ENCODE results near the gene TMF1. TPM values are rescaled to one million over a fixed set of nuclear protein-coding genes. Genes with fewer than 3 reads are reported as not detected.

TMF1 gene
- total RNA-seq, 1 donor from 2014 or later, result 22.8 TPM

DNA sequence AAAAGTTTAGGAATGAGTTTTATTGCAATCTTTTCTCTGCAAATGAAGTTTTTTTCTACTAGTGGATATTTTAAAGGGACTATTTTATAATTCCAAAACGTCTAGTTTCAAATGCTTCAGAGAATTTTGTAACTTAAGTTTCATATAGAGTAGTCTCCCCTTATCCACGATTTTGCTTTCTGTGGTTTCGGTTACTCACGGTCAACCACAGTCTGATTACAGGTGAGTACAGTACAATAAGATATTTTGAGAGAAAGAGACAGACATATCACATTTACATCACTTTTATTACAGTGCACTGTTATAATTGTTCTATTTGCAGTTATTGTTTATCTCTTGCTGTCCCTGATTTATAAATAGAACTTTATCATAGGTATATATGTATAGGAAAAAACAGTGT lies 31.3 kb downstream of the TMF1 start:
- intact Hi-C loops (cut with DNase I), result no loop called here
- no peak for DNase-seq (ENCODE audit: low spot score)

DNA sequence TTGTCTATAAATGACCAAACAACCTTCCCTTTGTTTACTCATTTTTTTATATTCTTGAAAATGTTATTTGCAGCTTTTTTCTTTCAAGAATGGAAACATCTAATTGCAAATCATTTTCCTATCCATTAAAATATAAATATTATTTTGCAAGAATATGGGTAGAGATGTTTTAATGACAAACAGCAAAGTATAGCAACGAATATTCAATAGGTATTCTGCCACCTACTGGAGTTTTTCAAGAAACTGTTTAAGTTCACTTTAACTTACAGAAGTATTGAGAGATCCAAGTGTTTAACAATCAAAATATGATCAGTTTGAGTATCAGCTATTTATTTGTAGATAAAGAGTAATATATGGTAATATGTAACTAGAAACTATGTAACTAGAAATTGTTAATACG lies 31.7 kb downstream of the TMF1 start:
- no peak for DNase-seq (ENCODE audit: low spot score)
- intact Hi-C loops (cut with DNase I), result no loop called here

DNA sequence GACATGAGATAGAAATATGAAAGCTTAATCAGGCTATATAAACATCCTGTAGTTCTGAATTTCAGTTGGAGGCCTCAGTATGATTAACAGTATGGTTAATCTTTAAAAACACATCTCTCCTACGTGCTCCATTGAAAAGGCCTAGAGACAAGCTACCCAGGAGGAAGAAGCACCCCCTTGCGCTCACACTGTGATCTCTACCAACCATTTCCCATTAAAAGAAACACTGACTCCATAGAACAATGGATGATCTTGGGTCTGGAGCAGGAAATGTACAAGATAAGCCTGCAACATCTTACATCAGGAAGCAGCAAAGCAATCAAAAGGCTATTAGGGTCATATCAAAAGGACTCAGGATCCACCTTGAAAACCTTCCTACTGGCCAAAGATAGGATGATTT lies 35.2 kb downstream of the TMF1 start:
- no peak for DNase-seq (ENCODE audit: low spot score)
- intact Hi-C loops (cut with DNase I), result no loop called here

DNA sequence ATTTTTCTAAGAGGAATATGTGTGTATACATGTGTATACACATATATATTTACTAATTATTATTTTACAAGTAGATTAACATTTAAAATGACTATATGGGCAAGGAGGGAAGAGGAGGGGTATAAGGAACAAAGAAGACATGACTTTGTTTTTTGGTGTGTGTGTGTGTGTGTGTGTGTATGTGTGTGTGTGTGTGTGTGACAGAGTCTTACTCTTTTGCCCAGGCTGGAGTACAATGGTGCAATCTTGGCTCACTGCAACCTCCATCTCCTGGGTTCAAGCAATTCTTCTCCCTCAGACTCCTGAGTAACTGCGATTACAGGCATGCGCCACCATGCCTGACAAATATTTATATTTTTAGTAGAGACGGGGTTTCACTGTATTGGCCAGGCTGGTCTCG lies 36.0 kb downstream of the TMF1 start:
- DNase-seq (ENCODE audit: low spot score), result no peak
- intact Hi-C loops (cut with DNase I), result no loop called here

DNA sequence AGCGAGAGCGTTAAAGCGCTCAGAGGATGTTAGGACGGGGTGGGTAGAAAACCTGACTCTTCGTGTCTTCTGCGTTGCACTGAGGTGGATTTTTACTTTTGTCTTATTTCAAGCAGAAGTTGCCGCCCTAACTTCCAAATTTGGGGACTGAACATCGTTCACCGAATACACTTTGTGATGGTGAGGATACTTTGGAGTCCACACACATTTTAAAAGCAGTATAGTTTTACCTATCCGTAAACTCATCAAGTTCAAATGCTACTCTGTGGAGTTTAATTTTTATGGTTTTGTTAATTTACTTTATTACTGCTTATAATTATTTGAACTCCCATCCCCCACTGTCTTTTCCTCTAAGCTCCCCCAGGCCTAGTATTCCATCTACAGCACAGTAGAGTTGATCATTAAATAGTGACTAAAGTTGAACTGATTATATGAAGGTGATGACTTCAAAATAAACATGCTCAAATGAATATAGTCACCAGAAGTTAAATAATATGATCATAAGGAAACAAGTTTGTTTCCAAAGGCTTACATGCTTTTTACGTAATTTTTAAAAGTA lies 38.0 kb downstream of the TMF1 start:
- no peak for DNase-seq (ENCODE audit: low spot score)
- intact Hi-C loops (cut with DNase I), result loop anchor here (5.0 kb wide), 2 partner anchors 38 to 68 kb away; partner anchors contain the start of genes ARL6IP5, TMF1 and UBA3

DNA sequence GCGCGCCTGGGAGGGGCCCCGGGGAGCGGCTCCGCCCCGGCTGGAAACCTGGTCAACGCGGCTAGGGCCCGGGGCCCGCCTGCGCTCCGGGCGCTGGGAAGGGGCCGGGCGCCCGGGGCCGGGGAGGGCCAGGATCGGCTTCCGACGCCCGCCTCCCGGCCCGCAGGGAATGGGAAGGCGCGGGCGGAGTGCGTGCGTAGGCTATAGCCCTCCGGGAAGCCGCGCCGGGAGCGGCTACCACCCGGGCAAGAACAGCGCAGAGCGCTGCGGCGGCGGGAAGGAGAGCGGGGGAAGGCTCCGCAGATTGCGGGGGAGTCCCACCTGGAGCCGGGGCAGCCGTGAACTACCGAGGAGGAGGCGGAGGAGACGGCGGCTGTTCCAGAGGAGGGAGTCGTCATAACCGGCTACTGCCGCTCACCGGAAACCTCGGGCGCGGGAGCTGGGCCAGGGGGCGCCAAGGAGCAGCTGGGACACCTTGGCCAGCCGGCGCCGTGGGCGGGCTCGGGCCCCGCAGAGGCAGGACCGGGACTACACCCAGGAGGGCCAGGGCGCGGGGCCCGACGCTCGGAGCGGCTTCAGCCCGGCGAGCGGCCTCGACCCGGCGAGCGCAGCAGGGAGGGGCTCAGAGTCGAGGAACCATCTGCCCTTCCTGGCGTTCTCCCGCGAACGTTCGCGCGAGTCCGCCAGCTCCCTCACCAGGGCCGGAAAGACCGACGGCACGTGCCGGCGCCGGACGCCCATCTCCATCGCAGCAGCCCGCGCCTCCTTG lies 38.7 kb downstream of the TMF1 start, which contains the start of gene EOGT:
EOGT (minus strand) TSS at position 432 of the 769 bp plus-strand sequence. CDS start 3,838 bp downstream, outside the sequence.
- intact Hi-C loops (cut with DNase I), result loop anchor here (5.0 kb wide), 2 partner anchors 39 to 69 kb away; partner anchors contain the start of genes ARL6IP5, TMF1 and UBA3
- DNase-seq (ENCODE audit: low spot score), result peak; percentile 95

DNA sequence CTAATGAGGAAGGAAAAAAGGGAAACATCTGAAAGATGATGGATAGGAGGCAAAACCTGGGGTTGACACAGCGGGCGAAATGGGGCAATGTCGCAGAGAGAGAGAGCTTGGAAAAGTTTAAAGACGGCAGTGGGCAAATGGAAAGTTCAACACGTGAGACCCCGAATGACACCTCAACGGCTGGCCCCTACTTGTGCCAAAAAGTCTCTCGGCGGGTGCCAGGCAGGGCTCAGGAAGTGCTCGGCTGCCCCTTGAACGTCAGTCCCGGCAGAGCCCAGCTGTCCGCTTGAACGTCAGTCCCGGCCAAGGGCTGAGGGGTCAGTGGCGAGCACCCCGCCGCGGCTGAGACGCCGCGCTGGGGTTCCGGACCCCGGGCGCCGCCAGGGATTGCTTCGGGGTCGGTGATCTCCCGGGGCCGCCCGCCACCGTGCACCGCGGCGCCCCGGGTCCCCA lies 39.3 kb downstream of the TMF1 start:
- intact Hi-C loops (cut with DNase I), result loop anchor here (5.0 kb wide), 2 partner anchors 39 to 69 kb away; partner anchors contain the start of genes ARL6IP5, TMF1 and UBA3
- no peak for DNase-seq (ENCODE audit: low spot score)

DNA sequence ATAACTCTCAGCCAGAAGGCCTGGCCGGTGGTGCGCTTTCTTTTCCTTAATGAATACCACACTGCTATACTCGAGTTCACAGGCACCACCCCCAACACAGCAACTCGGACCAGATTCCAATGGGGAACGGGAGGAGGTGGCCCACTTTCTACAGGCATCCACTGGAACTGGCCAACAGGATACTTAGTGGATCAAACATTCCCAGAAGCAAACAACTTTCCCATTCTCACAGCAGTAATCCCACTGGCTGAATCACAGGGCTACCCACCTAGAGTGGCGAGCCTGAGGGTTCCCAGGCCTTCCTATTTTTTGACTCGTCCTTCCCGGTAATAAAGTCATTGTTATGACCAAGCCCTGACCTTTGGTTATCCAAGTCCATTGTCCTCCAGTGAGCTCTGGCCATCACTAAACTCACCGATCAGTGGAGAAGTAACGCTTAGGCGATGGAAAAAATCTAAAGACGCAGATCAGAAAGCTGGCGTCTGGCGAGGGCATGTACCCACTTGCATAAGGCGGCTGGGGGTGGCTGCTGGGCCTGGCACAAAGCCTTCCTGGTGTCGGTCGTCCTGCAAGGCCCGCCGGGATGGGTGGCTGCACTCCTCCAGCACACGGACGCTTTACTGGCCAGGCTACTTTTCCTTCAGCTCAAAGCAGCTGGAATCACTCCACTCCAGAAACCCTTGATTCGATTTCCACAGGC lies 39.9 kb downstream of the TMF1 start:
- intact Hi-C loops (cut with DNase I), result loop anchor here (5.0 kb wide), 2 partner anchors 40 to 70 kb away; partner anchors contain the start of genes ARL6IP5, TMF1 and UBA3
- no peak for DNase-seq (ENCODE audit: low spot score)

DNA sequence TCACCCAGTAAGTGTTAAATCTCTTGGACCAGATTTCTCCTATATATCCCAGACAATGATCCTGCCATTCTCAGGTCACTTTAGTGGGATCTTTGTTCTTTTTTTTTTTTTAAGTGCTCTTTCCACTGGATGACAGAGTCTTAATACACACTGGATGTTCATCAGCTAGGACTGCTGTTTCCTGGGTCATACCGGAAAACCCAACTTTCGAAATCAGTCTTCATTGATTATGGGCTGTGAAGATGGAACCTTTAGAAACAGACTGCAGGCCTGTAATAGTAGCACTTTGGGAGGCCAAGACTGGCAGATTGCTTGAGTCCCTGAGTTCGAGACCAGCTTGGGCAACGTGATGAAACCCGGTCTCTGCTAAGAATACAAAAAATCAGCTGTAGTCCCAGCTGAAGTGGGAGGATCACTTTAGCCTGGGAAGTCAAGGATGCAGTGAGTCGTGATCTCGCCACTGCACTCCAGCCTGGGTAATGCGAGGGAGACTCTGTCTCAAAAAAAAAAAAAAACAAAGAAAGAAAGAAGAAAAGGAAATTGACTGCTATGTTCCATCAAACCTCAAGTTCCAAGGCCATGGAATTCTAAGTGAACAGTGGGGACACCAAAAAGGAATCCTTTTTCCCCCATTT lies 40.9 kb downstream of the TMF1 start:
- no peak for DNase-seq (ENCODE audit: low spot score)
- intact Hi-C loops (cut with DNase I), result loop anchor here (5.0 kb wide), 2 partner anchors 41 to 71 kb away; partner anchors contain the start of genes ARL6IP5, TMF1 and UBA3

DNA sequence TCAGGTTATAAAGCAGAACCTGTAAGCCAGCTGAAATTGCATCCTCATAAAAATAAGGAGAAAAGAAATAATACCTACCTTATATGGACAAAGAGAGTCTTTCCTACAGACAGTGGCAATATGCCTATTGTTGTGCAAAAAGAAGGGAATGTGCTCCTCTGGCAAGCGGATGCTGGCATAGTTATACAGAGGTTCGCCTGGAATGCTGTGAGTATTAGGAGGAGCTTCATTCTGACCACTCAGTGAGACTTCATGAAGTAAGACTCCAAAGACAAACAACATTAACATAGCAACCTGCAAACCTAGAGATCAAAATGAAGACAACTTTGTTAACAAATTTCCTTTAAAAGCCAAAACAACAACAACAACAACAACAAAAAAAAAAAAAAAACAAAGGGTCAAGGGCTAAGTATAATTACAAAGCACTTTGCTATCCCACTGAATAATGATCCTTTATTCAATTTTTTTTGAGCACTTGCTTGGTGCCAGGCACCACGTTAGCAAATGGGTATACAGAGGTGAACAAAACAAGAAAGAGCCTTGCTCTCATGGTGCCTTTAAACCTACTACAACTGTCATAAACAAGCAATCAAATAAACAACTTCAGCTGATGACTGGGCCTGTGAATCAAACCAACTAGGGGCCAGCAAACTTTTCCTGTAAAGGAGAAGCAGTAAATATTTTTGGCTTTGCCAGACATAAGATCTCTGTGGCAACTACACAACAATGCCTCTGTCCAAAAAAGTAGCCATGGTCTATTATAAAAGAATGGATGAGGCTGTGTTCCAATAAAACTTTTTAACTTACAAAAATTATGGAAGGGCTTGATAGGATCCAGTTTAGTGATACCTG lies 42.3 kb downstream of the TMF1 start:
- DNase-seq (ENCODE audit: low spot score), result no peak
- intact Hi-C loops (cut with DNase I), result loop anchor here (5.0 kb wide), 2 partner anchors 43 to 73 kb away; partner anchors contain the start of genes ARL6IP5, TMF1 and UBA3

DNA sequence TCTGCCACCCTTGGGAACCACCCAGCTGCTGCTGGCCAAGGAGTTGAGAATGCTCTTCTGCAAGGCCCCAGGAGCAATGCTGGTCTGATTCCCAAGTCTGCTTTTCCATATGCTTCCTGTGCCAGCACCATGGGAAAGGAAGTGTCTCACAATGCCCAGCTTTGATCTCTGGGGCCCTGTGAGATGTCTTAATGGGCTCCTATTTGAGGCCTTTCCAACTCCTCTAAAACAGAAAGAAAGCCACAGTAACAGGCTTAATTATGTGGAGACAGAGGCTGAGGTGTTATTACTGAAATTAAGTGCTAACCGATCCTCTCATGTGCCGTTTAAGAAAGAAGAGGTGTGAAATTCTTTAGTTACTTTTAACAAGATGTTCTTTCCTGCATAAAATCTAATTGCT lies 43.2 kb downstream of the TMF1 start:
- DNase-seq (ENCODE audit: low spot score), result no peak
- intact Hi-C loops (cut with DNase I), result no loop called here

DNA sequence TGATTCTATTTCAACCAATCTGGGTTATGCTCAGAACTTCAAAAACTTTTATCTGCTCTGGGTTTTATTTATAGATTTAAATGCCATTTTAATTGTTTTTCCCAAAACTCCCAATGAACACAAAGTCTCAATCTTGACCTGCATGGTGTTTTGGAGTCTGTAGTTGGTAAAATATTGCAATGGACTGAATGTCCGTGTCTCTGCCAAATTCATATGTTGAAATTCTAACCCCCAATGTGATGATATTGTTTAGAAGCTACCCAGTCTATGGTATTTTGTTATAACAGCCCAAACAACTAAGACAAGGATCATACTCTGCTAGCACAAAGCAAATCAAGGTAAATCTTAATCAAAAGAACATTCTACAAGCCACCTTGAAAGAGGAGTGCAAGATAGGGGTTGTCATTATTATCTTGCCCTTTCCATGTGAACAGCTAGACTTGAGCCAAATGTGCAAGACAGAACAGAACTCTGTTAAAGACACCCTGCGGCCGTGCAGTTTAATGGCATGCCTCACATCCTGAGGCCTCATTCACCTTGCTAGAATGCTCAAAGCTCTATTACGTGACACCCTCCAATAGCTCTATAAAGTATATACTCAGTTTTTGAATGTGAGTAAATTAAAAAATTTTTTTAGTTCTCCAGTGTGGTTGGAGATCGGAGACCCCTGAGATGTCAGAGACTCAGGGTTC lies 46.2 kb downstream of the TMF1 start:
- intact Hi-C loops (cut with DNase I), result no loop called here
- DNase-seq (ENCODE audit: low spot score), result no peak

DNA sequence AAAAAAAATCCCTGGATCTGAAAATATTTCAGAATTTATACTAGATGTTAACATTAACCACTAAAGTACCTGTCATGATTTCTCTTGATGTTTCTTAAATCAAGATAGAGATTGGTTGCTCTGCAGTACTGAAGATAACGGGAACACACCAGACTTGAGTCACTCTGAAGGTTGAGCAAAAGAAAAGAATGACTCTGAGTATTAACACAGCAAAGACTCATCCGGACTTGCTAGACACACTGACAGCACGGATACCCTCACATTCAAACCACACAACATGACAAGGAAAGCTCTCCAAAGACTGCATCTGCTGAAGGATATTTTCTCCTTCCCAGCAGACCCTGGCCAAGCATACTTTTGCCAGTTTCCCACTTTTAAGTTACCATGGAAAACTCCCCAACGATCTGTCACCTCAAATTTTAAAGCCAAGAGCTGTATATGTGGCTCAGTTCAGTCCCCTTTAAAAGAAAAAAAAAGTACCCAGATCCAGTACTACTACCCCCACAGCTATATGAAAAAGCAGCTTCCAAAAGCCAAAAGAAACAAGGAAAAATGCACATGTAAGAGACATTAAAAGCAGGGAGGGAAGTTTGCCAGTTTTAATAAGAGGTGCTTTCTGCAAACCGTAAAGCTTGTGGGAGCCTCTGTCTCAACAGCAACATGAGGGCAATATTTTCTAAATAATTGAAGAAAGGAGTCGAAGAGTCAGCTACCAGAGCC lies 46.9 kb downstream of the TMF1 start:
- intact Hi-C loops (cut with DNase I), result no loop called here
- DNase-seq (ENCODE audit: low spot score), result no peak

DNA sequence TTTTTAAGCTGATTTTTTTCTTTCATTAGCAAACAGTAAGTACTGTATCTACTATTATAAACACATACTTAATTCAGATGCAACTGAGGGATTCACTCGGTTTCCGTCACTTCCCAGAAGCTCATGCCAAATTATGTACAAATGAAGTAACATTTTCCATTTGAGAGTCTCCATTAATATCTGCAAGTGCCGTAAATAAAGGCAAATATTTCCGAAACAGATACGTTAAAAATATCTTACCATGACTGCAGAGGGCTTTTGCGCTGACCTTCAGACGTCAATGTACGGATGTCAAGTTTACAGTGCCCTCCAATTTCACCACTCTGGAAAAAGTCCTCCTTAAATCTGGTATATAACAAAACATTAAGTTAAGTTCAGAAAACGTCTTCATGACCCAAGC lies 48.0 kb downstream of the TMF1 start:
- intact Hi-C loops (cut with DNase I), result no loop called here
- DNase-seq (ENCODE audit: low spot score), result no peak

DNA sequence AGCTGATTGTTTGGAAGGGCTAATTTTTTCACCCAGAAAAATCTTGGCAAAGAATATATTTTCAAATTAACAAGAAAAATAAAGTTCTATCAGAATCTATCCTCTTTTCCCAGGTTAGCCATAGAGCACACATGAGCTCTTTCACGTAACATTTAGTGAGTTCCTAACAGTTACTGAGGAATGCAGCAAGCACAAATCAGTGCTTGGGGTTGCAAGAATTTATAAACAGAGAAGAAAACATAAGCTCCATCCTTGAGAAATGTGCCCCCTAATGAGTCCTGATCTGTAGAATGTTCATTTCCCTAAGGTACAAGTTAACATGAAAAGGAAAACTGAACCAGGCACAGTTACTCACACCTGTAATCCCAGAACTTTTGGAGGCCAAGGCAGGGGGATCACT lies 52.5 kb downstream of the TMF1 start:
- no peak for DNase-seq (ENCODE audit: low spot score)
- intact Hi-C loops (cut with DNase I), result no loop called here

DNA sequence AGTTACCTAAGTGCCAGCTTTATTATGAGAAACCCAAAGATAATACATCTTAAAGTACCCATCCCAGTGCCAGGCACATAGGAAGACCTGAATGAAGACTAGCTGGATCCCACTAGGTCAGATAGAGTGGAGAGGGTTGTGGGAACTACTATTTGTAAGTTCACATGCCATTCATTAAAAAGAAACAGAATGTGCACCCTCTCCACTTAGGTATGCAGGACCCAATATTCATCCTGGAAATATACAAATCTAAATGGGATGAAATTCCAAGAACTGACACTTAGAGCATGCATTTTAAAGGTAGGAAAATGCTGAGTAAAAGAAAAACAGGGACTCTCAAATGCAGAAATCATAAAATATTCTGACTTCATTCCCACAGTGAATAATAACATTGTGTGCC lies 53.0 kb downstream of the TMF1 start:
- intact Hi-C loops (cut with DNase I), result no loop called here
- no peak for DNase-seq (ENCODE audit: low spot score)

DNA sequence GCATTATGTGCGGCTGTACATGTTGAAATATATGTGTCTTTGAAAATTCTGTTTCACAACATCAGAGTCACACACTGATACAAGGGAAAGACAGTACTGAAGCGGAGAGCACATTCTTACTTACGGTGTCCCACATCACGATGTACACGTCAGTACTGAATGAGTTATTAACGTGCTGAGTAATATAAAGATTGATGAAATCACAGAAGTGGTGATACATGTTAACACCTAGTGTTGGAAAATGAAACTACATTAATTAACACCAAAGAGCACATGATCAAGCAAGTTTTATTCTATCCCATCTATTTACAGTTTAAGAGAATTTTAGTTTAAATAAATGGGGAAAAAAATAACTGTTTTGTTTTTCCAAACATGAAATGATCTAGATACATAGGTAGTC lies 54.2 kb downstream of the TMF1 start:
- DNase-seq (ENCODE audit: low spot score), result no peak
- intact Hi-C loops (cut with DNase I), result no loop called here

Measured in cardiac septum (tissue), 1 donor.